Hematopoietic multipotent progenitor cell treated with erythropoietin and hydrocortisone succinate and interleukin-3 and kit ligand, for 6 days (in vitro differentiated cells): Measurements from ENCODE around the gene DCLK1.
"Not testable (repeated sequence)": the region's sequence is repeated elsewhere in the genome, so short reads cannot be mapped to it uniquely, and the experiment has no call there.

Source experiments
- DNase-seq: peaks from one replicate; pipeline ENCODE4 v3.0.0-alpha.2; 2015

DCLK1 gene

DNA sequence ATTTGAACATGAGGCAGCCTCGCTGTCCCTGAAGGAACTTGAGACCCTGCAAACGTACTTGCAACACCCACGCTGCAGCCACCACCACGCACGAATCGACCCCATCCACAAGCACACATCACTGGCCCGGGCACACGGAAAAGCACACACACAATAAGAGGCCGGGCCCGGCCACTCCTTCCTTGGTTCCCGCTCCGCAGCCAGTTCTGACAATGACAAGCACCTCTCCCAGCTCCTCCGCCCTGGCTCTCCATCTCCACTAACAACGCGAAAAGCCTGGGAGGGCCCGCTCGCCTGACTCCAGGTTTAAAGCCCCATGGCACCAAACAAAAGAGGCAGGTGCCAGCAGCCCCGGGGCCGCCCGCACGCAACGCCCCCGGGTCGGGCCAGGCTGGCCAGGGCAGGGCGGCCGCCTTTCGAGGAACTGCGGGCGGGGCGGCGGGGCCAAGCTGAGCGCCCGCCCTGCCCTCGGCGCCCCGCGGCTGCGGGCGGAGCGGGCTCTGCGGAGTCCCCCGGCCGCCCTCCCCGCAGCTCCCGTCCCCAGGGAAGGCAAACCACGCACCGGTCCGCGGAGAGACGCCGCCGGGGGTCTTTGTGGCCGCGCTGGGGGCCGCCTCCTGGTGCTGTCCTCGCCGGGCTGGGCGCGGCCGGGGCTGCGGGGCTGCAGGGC, 495 bp downstream of the DCLK1 start:
- DNase-seq: no peak

DNA sequence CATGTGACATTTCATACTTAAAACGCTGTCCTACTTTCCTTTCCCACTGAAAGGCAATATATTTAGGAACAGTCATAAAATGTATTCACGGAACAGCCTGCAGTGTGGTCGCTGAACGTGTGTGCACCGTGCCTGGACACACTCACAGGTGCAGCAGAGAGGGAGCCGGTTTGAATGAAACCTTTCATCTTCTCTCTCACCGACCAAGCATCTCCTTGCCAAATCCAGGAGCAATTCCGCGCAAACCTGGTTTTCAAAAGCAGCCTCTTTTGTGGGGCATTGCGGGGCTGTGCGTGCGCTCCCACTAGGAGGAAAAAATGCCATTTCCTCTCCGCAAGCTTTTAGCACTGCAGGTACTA, 1.0 kb downstream of the DCLK1 start:
- no peak for DNase-seq

DNA sequence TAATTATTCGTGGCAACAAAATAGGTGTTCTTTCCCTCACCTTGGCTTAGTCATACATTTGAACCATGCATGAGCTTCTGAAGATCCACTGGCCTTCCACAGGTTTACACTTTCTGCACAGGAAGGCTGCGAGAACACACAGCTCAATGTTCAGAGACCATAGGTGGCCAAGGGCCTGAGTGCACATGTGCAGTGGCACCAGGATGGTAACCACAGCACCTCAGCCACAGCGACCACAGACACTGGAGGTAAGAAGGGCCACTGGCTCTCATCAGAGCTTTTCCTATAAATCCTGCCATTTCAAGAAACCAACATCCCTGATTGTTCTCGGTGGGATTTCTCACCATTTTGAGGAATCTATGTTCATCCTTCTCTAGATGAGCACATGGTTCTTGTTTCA, 1.6 kb downstream of the DCLK1 start:
- DNase-seq: no peak

DNA sequence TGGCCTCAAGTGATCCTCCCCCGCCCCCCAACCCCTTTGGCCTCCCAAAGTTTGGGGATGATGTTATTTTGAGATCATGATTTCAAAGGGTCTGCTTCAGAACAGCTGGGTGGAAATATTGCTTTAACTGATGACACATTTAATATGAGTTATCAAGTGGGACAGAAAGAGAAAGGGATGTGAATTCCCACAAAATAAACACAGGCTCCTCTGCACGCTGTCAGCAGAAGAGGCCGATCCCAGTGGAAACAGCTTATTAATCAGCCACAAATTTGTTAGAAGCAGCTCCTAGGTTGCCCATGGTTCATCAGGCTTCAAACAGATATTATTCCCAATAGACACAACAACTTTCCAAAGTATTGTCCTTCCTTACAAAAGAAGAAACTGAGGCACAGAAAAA, 4.7 kb downstream of the DCLK1 start:
- no peak for DNase-seq

DNA sequence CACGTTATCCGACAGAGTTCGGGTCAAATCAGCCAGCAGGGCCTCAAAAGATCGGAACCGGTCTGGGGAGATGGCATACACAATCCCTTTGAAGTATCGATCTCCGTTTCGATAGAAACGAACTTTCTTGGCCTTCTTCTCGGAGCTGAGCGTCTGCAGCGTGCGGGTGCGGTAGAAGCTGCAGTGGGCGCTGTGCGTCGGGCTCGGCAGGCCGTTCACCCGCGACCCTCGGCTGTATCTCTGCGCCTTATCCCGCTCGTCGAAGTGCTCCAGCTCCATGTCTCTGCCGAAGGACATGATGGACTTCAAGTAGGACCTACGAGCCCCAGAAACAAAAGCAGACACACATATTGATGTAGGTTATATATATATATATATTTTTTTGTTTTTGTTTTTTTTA, 5.3 kb downstream of the DCLK1 start:
- no peak for DNase-seq

DNA sequence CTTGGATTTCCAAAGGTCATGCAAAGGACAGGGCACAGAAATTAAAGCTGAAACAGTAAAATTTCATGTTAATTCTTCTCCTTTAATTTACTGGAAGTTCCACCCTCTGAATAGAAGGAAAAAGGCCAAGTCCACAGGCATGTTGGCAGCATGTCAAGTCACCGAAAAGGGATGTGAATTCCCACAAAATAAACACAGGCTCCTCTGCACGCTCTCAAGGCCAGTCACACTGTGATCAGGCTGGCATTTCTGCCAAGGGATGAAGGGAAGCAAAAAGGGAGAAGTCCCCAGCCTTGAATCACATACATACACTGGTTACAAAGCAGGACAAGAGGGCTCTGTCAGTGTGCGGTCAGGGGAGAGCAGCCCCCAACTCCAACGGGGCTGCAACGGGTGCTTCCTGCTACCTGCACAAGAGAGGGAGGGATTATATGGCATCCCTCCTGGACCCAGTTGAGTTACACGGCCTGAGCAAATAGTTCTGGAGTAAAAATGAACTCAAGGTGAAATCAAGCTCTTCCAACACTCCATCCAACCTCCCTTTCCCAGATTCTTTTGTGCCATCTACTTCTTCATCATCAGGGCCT, 6.9 kb downstream of the DCLK1 start:
- no peak for DNase-seq

DNA sequence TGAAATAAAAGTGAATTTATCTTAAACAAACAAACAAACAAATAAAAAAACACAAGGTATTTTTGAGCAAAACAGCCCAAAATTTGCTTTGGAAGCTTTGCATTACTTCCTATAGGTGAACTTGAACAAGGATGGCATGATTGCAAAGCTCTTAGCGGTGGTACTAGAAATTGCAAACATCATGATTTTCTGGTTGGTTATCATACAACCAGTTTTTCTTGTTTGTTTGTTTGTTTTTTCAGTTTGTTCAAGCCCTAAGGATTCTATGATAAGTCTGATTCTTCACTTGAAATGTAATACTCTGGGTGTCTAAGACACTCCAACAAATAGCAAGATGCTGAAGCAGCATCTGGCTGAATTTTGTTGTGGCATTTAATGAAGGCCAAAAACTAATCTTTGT, 15.9 kb downstream of the DCLK1 start:
- no peak for DNase-seq

DNA sequence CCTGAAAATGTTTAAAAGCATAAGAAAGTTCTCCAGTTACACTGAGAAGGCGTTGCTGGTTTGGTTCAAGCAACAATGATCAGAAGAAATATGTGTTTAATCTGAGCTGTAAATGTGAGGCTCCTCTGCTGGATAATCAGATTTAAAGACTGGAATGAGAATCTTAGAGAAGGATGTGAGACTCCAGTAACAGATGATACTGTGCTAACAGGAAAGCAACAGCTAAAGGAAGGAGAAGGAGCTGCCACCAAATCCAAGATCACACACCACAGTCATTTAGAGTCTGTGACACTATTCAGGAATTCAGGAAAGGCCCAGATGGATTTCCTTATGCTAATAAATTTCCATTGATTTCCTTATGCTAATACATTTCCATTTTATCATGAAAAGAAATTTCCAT, 16.9 kb downstream of the DCLK1 start:
- DNase-seq: no peak

DNA sequence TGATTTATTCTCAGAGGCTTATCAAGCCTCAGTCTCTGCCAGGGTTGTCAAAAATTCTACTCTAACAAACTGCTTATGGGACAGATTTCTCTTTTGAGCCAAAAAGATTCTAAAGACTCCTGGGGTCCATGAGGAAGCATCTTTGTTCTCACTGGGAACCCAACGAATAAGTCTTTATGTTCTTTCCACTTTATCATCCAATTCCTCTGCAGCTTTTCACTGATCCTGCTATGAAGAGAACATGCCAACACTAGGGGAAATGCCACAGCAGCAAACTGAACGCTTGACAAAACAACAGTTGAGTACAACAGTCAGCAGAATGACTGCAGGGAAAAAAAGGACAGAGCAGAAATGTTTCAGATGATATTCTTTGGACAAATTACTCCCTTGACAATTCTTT, 22.2 kb downstream of the DCLK1 start:
- no peak for DNase-seq

DNA sequence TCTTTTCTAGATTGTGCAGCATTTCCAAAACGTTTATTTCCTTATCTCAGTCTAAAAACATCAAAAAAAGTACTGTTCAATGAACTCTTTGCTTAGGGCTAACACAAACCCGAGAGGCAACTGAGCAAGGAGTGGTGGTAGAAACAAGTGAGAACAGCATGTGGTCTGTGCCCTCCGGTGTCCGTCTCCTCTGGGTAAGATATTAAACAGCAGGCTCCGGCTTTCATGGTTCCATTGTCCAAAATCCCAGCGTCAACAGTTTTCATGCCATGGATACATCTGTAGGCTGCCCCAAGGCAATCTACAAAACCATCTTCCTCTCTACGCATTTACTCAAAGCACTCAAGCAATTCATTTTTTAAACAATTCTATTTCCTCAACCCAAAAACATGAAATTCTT, 22.8 kb downstream of the DCLK1 start:
- no peak for DNase-seq

DNA sequence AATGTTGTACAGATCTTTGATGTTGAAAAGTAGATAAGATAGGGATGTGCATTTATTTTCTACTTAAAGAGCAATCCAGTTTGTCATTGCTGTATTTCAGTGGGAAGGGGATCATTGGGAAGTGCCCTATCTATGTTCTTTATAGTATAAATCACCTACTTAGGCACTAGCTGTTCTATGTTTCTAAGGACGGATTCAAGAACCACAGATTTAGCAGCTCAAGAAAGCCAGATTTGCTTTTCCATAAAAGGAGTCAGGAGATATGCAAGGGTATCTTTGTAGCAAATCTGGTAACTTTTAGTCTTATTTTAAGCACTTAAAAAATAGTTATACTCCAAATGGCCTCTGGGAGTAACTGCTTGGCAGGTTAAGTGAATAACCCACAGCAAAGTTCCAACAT, 23.7 kb downstream of the DCLK1 start:
- DNase-seq: no peak

DNA sequence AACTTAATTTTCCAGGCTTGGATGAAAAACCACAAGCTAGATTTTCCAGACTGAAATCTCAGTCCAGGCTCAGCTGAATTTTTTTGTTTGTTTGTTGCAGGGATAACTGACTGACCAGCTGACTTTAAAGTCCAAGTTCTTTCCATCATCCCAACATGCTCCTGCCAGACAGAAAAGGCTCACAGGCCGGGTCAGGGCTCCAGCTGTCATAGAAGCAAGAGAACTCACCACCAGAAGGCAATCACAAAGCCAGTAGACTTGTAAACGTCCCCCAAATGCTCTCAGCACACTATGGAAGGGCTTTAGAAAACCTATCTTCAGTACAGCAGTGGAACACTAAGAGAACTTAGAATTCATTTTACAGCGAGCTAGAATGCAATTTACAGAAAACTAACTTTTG, 25.5 kb downstream of the DCLK1 start:
- no peak for DNase-seq

DNA sequence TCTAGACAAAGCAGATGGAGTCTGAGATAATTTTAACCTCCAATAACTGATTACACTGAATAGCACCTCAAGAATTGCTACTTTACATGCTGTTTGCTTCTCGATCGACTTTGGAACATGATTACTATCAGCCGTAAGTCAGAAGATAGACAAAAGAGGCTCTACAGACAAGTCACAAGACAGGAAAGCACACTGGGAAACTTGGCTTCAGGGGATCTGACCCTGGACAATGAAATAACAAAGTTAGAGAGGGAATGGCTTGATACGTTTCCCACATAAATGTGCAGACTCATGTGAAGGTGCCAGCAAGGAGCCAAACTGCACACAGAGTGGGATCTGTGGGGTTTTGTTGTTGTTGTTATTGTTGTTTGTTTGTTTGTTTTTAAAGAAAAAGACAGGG, 28.5 kb downstream of the DCLK1 start:
- DNase-seq: no peak

DNA sequence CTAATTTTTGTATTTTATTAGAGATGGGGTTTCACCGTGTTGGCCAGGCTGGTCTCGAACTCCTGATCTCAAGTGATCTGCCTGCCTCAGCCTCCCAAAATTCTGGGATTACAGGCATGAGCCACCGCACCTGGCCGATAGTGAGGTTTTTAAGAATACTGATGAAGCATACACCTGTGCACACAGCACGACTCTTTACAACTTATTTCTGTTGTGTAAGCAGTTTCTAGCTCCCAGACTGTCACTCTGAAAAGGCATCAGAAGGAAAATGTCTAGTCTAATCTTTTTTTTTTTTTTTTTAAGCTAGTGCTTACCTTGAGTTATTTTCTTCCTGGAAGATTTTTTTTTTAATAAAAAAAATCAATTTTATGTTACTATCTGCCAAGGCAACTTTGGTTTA, 29.3 kb downstream of the DCLK1 start:
- not testable (repeated sequence) for DNase-seq

DNA sequence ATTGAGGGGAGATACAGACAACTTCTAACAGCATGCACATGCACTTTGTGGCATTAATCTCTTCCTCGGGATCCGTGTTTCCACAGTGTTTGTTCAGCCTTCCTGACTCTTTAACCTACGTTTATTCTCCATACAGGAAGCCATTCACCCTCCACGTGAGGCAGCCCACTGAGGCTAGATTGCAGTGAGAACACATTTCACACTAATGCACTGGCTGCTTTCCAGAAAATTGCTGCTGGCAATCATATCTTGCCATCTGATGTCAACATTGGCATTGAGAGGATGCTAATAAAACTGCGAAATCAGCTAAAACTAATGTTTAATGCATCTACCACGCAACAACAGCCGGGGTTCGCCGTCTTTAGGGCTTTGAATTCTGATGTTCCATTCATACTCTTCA, 30.0 kb downstream of the DCLK1 start:
- DNase-seq: no peak

DNA sequence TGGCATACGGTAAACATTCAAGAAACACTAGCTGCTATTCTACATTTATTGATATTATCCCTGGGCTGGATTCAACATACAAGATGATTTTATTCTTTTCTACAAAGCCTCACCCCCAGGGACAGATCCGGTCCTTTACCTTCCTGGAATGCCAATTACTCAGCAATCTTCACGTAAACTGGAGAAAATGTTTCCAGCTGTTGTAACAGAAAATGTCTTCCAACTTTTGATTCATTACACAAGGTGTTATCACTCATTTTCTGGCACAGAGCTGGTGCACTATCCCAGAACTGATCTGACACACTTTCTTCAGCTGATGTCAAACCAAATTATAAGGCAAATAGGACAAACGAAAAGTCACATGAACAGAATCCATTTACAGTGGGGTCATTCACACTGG, 33.1 kb downstream of the DCLK1 start:
- DNase-seq: no peak

DNA sequence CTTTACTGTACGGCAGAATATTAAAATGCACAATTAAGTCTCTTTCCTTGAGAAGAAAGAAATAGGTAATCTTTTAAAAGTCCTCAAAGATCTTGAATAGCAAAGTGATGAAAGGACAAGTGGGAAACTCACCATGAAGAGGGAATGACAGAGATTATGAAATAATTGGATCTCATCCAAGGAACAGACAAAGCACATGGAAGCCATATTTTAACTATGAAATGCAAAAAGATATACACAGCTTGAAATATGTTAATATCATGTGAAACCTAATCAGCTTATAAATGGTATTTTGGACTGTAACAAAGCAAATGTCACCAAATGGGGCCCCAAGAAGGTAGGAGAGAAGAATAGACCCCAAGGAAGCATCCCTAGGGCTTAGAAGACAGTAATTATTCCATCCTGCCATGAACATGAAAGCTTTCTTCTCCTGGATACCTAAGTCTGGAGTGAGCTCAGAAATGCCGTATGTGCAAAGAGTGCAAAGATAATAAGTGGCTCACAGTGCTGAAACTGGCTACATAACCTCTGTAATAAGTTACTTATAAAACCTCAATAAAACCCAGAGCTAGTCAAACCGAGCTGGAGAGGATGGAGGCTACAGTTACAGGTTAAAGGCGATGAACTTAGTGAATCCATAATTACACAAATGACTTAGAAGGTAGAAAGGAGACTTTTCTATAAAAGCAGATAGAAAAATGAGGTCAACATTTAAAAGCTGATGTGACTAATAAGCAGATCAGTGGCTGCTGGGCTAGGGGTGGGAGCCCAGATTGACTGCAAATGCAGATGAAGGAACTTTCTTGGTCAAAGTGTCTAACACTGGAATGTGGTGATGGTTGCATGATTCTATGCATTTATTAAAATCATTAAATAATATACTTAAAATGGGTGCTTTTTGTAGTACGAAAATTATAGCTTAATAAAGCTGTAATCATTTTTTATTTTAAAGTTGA, 34.4 kb downstream of the DCLK1 start:
- DNase-seq: no peak

DNA sequence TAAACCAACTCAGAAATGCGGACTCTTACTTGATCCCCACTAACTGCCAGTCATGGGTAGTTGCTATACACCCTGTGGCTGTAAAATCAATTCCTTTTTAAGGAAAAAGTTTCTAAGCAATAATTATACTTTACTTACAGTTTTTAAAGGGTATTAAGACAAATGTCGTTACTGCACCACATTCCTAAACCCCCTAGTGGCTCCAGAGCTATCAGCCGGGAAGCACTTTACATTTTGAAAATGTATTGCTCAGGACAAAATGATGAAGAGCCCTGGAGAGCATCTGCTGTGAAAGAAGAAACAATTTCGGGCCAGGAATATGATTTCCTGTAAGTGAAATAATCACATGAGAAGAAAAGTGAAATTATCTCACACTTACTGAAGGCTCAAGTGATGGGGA, 36.7 kb downstream of the DCLK1 start:
- no peak for DNase-seq

DNA sequence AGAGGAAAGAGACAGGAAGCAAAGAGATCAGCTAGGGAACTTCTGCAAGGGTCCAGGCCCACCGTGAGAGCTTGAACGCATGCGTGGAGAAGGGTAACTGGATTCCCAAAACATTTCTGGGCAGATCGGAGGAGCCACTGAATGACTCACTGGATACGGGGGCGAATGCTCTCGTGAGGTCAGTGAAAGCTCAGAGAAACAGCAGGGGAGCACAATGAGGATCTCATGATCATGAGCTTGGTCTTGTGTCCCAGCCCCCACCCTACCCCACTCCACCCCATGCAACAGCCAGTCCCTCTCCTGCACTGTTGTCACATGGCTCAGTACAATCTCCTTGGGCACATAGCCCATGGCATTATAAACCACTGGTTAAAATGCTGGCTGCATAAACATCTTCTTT, 40.6 kb downstream of the DCLK1 start:
- no peak for DNase-seq

DNA sequence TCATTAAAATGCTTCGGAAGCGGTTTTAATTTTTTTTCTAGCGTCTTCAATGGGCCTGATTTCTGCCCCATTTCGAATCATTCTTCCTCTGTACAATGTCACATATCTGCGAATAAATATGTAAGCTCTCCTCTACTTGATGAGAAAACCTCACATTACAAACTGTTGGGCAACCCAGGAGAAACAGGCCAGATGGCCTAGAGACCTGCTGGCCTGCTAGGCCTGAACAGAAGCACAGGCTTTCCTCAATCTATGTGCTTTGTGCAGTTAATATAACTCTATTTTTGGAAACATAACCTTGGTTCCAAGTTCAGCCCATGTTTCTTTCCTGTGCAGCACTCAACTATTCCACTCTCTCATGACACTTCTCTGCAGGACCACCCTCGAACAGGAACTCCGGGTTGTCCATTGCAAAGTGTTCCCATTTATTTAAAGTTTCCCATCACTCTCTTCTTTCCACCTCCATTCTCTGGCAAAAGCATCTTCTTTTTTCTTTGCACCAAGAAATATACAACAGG, 42.0 kb downstream of the DCLK1 start:
- no peak for DNase-seq

DNA sequence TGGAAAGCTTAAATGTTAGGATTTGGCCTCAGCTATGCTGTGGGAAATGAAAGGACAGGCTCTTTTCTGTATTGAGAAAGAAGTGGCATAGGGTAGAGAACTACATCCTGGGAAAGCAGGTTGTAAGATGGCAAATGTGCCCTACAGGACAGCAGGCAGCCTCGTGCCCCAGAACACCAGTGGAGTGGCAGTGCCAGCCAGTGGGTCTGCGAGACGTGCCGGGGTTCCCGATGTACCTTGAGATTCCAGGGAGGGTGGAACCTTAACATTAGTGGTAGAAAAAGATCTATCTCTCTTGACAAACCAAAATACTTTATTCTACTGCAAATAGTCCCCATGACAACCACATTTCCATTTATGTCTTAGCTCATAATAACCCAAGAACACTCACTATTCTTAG, 42.7 kb downstream of the DCLK1 start:
- no peak for DNase-seq

DNA sequence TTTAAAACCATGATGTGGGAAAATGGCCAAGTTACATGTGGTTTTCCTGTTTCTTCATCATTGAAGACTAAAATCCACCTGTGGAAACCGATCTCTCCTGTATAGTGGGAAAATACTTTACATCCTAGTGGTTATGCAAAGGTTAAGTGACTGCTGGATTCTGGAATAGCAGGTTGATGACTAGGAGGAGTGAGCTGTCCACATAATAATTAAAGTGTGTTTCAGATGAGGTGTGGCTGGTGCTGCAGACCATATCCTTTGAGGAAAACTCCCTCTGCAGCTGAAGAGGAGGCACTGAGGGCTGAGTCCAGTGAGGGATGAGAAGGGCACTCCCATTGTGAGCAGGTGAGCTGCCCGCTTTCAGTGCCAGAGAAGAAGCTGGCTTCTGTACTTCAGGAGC, 43.2 kb downstream of the DCLK1 start:
- DNase-seq: no peak

DNA sequence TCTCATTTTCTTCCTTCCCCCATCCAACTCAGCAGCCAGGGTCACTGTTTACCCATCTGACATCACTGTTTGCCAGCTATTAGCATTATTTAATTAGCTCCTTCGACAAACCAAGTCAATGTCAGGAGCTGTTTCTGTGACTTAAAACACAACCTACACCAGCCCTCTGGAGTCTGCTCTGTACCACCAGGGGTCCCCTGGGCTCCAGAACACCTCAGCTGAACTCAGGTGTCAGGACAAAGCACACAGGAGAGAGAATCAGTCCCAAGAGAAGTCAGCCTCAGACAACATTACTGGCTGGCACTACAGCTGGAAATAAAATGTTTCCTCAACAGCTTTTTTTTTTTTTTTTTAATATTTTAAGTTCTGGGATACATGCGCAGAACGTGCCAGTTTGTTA, 45.1 kb downstream of the DCLK1 start:
- DNase-seq: no peak

DNA sequence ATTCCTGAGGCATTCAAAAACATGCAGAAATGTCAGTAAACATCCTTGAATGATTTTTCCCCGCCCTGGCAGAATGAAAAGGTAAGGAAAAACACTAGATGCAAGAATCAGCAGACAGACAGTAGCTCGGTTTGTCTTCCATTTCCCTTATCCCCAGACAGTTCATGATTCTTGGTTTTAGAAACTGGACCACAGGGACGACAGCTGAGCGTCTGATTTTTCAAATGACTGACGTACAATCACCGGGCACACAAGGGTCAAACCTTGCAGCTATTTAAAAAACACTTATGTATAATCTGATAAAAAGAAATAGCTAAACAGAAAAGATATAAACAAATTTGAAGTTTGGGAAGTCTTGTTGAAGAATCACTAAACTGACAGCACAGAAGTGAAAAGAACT, 47.1 kb downstream of the DCLK1 start:
- no peak for DNase-seq
